ENCODE measurements around the gene EFCAB11.

Gene EFCAB11

DNA sequence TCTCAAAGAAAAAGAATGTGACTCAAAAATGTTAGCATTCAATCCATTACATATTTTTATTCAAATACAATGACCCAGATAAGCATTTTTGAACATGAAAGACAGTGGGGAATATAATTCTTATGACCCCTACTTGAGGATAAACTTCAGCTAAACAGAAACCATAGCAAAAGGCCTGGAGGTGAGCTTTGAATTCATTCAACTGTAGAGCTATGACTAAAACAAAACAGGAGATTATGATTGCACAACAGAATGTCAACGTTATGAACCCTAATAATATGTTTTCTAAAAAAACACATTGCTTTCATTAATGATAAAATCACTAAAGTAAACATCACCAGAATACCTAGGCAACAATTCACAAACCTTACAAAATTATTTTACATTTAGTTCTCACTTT is 27.8 kb downstream of the EFCAB11 start:
- H3K4me3 ChIP-seq (ENCODE audit: low read length): no peak overlapping the region
- H3K9me3 ChIP-seq (ENCODE audit: insufficient read depth, low read depth, low read length): no peaks in the 10 kb centered on the region
- H3K27me3 ChIP-seq (ENCODE audit: insufficient read depth, low read length): no peaks in the 10 kb centered on the region
- 93% methylated on average over 1 of the region's 1 CpG for WGBS
- no peak overlapping the region for H3K27ac ChIP-seq (ENCODE audit: low read depth, low read length)
- H3K36me3 ChIP-seq (ENCODE audit: insufficient read depth, low read length): peaks cover 18% of the 10 kb centered on the region; the same call in 1 of the 2 replicates
- no peaks in the 10 kb centered on the region for H3K4me1 ChIP-seq (ENCODE audit: insufficient read depth, low read length)
- no peak overlapping the region for H3K9ac ChIP-seq (ENCODE audit: low read depth, low read length)

DNA sequence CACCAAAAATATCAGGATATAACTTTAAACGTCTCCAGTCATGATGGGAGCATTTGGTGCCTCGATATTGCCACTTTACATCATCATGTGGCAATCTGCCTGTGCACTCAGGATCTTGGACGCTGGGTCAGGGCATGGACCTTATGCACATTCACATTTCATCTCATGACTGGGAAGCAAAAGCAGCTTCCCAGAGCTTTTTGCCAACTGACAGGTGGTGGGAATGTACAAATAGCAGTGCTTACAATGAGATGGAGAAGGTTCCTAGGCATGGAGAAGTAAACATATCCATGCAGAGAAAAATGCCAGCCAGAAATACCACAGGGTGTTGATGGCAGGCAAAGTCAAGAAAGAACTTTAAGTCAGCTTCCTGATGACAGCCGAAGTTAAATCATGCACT is 30.3 kb downstream of the EFCAB11 start:
- Histone ChIP-seq H3K27me3 (ENCODE audit: insufficient read depth, low read length) (no peaks in the 10 kb centered on the region), H3K4me3 (ENCODE audit: low read length) (no peak overlapping the region), H3K9ac (ENCODE audit: low read depth, low read length) (no peak overlapping the region), H3K36me3 (ENCODE audit: insufficient read depth, low read length) (peaks cover 6% of the 10 kb centered on the region; the same call in 1 of the 2 replicates), H3K27ac (ENCODE audit: low read depth, low read length) (no peak overlapping the region), H3K4me1 (ENCODE audit: insufficient read depth, low read length) (no peaks in the 10 kb centered on the region), H3K9me3 (ENCODE audit: insufficient read depth, low read depth, low read length) (no peaks in the 10 kb centered on the region)
- 94% methylated on average over 4 of the region's 4 CpGs for WGBS

DNA sequence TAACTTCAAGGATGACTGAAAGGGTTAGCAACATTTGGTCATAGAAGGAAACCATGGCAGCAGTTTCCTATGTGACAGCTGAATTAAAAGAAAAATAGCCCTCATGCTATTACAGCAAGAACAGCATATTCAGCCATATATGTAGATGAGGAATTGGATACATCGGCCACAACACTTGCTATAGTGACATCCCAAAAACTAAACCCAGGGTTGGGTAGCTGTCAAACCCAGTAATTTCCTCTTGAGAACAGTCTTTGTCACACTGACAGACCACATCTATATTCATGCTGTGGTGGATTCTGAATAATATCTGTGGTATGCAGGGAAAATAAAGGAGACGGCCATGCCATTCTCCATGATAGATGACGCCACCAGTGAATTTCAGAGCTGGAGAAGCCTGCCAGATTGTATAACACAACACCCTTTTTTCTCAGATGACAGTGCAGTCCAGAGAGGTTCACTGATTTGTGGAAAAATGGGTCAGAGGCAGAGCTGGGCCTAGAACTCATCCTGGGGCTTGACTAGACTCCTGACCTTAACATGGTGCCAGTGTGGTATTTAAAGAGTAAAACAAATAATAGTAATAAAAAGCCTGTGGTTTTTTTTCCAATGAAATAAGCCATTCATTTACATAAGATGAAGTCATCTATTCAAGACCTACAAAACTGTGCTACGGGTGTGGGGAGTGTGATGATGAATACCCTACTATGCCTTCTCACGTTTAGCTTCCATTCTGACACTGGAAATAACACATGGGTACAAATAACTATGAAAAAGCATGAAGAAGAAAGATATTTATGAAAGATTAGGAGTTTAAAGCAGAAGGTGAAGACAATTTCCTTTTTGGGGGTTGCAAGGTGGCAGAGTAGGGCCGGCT is 32.3 kb downstream of the EFCAB11 start:
- Histone ChIP-seq H3K4me3 (ENCODE audit: low read length) (no peak overlapping the region), H3K36me3 (ENCODE audit: insufficient read depth, low read length) (peaks cover 6% of the 10 kb centered on the region; the same call in 1 of the 2 replicates), H3K27me3 (ENCODE audit: insufficient read depth, low read length) (no peaks in the 10 kb centered on the region), H3K27ac (ENCODE audit: low read depth, low read length) (no peak overlapping the region), H3K9ac (ENCODE audit: low read depth, low read length) (no peak overlapping the region), H3K4me1 (ENCODE audit: insufficient read depth, low read length) (no peaks in the 10 kb centered on the region), H3K9me3 (ENCODE audit: insufficient read depth, low read depth, low read length) (no peaks in the 10 kb centered on the region)
- WGBS: 98% methylated on average over 5 of the region's 6 CpGs

DNA sequence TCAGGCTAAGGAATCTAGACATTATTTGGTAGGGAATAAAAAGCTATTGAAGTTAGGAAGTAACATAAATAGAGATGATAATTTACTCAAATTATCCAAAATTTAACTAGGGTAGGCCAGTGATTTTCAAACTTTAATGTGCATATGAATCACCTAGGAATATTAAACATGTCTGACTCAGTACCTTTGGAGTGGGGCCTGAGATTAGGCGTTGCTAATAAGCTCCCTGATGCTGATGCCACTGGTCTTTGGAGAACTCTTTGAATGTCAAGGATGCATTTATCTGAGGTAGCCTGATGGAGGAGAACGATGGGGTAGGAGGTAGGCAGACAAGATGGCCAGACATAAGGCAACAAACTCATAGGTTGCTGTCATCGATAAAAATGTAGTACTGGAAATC is 33.2 kb downstream of the EFCAB11 start:
- Histone ChIP-seq H3K27me3 (ENCODE audit: insufficient read depth, low read length) (no peaks in the 10 kb centered on the region), H3K36me3 (ENCODE audit: insufficient read depth, low read length) (peaks cover 6% of the 10 kb centered on the region; the same call in 1 of the 2 replicates), H3K27ac (ENCODE audit: low read depth, low read length) (no peak overlapping the region), H3K9ac (ENCODE audit: low read depth, low read length) (no peak overlapping the region), H3K9me3 (ENCODE audit: insufficient read depth, low read depth, low read length) (no peaks in the 10 kb centered on the region), H3K4me1 (ENCODE audit: insufficient read depth, low read length) (no peaks in the 10 kb centered on the region), H3K4me3 (ENCODE audit: low read length) (no peak overlapping the region)
- WGBS: 89% methylated on average over 3 of the region's 3 CpGs

DNA sequence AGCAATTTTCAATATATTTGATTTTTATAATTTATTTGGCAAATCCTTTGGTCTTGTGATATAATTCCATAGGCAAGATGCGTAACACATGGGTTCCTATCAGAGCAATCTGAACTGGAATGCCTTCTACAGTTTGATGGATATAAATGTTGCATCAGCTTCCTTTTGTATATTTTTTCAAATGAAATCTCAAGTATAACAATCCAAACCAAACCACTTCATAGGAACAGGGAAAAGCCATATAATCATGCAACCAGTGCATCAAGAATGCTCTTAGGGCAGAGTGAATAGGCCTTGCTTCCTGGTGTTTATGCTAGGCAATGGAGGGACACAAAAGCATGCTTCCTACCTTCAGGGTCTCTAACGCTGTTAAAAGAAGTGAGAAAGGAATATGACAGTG is 34.5 kb downstream of the EFCAB11 start:
- H3K36me3 ChIP-seq (ENCODE audit: insufficient read depth, low read length): peaks cover 6% of the 10 kb centered on the region; the same call in 1 of the 2 replicates
- no peak overlapping the region for H3K4me3 ChIP-seq (ENCODE audit: low read length)
- 96% methylated on average over 2 of the region's 2 CpGs for WGBS
- H3K9ac ChIP-seq (ENCODE audit: low read depth, low read length): no peak overlapping the region
- no peaks in the 10 kb centered on the region for H3K9me3 ChIP-seq (ENCODE audit: insufficient read depth, low read depth, low read length)
- H3K27ac ChIP-seq (ENCODE audit: low read depth, low read length): no peak overlapping the region
- H3K4me1 ChIP-seq (ENCODE audit: insufficient read depth, low read length): no peaks in the 10 kb centered on the region
- no peaks in the 10 kb centered on the region for H3K27me3 ChIP-seq (ENCODE audit: insufficient read depth, low read length)

DNA sequence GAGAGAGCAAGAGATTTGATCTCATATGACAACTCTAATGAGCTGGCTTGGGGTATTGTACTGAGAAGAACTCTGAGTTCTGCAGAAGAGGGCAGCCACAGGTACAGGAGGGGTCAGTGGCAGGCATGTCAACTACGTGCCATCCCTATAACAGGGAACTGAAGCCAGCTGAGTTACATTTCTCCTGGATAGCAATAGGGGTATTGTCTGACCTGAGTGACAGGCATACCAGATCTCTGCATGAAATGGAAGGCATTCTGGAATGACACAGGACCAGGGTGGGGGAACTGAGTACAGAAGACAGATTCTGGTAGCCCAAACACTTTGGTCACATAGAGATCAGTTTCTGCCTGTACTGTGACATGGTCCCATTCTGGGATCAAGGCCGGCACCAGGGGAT is 35.8 kb downstream of the EFCAB11 start:
- no peak overlapping the region for H3K4me3 ChIP-seq (ENCODE audit: low read length)
- H3K36me3 ChIP-seq (ENCODE audit: insufficient read depth, low read length): no peaks in the 10 kb centered on the region
- WGBS: 88% methylated on average over 2 of the region's 2 CpGs
- no peaks in the 10 kb centered on the region for H3K9me3 ChIP-seq (ENCODE audit: insufficient read depth, low read depth, low read length)
- H3K27ac ChIP-seq (ENCODE audit: low read depth, low read length): no peak overlapping the region
- no peak overlapping the region for H3K9ac ChIP-seq (ENCODE audit: low read depth, low read length)
- no peaks in the 10 kb centered on the region for H3K4me1 ChIP-seq (ENCODE audit: insufficient read depth, low read length)
- no peaks in the 10 kb centered on the region for H3K27me3 ChIP-seq (ENCODE audit: insufficient read depth, low read length)

DNA sequence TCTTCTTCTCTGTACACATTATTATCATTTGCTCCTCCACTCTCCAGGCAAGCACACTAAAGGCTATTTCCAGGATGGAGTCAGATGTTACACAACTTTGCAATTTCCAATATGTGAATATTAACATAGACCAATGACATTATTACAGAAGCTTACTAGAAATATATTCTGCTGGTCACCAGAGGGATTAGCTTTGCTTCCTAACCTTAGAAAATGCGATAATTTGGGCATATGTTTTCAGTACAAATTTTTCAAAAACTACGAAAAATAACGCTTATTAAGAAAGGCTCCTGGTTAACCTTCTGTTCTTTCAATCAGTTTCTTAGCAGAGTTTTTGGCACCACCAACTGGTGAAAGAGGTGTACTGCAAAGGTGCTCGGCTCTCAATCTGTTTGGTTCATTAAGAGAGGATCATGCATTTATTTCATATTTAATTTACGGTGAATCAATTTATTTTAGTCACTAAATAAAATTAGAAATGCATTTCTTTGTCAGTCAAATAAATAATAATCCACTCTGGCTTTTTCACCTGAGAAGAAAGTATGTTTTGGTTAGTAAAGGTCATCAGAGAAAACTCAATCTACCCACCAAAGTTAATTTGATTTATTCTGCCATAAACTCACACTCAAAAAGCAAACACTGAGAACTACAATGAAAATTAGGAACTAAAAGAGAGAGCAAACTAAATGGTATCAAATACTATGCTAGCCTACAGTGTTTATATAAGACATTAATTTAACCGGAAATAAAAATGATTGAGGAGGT is 39.2 kb downstream of the EFCAB11 start:
- no peaks in the 10 kb centered on the region for H3K9me3 ChIP-seq (ENCODE audit: insufficient read depth, low read depth, low read length)
- no peak overlapping the region for H3K9ac ChIP-seq (ENCODE audit: low read depth, low read length)
- H3K27ac ChIP-seq (ENCODE audit: low read depth, low read length): no peak overlapping the region

DNA sequence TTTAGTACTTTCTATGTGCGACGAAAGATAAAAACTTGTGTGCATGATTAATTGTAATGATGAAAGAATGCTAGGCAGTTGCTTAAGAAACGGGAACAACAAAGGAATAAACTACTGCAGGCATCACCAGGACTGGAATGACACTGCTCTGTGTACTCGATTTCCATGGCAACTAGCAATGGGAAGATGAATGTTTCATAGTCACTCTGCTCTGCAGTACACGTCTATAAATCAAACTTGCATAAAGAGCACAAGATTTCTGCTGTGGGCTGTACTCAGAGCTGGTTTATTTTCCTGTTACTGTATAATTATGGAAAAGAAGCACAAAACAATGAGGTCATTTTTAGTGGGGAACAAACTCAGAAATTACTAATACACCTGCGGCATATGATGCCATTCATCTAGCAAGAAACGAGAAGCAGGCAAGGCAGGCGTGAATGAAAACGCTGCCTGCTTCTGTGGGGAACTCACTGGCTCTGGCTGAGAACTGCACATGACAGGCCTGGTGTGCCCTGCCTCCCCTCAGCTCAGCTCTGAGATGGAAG is 41.8 kb downstream of the EFCAB11 start:
- WGBS: 81% methylated on average over 9 of the region's 9 CpGs
- H3K36me3 ChIP-seq (ENCODE audit: insufficient read depth, low read length): no peaks in the 10 kb centered on the region
- H3K9ac ChIP-seq (ENCODE audit: low read depth, low read length): 0 out of 2 replicates have a peak overlapping the region, but pooled peaks have one; percentile 7
- no peak overlapping the region for H3K27ac ChIP-seq (ENCODE audit: low read depth, low read length)
- H3K27me3 ChIP-seq (ENCODE audit: insufficient read depth, low read length): no peaks in the 10 kb centered on the region
- no peak overlapping the region for H3K4me3 ChIP-seq (ENCODE audit: low read length)
- no peaks in the 10 kb centered on the region for H3K9me3 ChIP-seq (ENCODE audit: insufficient read depth, low read depth, low read length)
- peaks cover 29% of the 10 kb centered on the region for H3K4me1 ChIP-seq (ENCODE audit: insufficient read depth, low read length)

More for the DNA sequence above, 39.2 kb downstream of the EFCAB11 start:
- Histone ChIP-seq H3K27me3 (ENCODE audit: insufficient read depth, low read length) (no peaks in the 10 kb centered on the region), H3K4me3 (ENCODE audit: low read length) (no peak overlapping the region), H3K36me3 (ENCODE audit: insufficient read depth, low read length) (no peaks in the 10 kb centered on the region), H3K4me1 (ENCODE audit: insufficient read depth, low read length) (peaks cover 29% of the 10 kb centered on the region)
- WGBS: 56% methylated on average over 5 of the region's 6 CpGs

DNA sequence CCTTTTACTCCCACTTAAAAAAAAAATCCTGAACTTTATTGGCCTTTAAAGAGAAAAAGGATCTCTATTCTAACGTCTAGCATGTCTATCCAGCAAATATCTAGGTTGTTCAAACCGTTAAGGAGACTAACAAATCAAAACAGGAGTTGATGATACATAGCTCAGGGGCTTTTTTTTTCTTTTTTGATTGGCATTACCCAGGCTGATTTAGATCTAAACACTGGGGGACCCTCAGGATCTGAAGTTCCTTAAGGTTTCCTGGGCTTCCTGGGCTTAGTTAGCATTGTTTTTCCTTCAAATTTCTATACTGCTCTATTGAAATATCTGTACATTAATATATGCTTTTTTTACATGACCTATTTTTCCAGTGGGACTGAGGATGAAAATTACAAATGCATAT is 42.3 kb downstream of the EFCAB11 start:
- 71% methylated on average over 2 of the region's 2 CpGs for WGBS
- Histone ChIP-seq H3K4me3 (ENCODE audit: low read length) (no peak overlapping the region), H3K9me3 (ENCODE audit: insufficient read depth, low read depth, low read length) (no peaks in the 10 kb centered on the region), H3K36me3 (ENCODE audit: insufficient read depth, low read length) (no peaks in the 10 kb centered on the region), H3K4me1 (ENCODE audit: insufficient read depth, low read length) (peaks cover 29% of the 10 kb centered on the region), H3K27ac (ENCODE audit: low read depth, low read length) (peak overlapping the region; percentile 69; the same call in 1 of the 2 replicates), H3K9ac (ENCODE audit: low read depth, low read length) (no peak overlapping the region), H3K27me3 (ENCODE audit: insufficient read depth, low read length) (no peaks in the 10 kb centered on the region)

DNA sequence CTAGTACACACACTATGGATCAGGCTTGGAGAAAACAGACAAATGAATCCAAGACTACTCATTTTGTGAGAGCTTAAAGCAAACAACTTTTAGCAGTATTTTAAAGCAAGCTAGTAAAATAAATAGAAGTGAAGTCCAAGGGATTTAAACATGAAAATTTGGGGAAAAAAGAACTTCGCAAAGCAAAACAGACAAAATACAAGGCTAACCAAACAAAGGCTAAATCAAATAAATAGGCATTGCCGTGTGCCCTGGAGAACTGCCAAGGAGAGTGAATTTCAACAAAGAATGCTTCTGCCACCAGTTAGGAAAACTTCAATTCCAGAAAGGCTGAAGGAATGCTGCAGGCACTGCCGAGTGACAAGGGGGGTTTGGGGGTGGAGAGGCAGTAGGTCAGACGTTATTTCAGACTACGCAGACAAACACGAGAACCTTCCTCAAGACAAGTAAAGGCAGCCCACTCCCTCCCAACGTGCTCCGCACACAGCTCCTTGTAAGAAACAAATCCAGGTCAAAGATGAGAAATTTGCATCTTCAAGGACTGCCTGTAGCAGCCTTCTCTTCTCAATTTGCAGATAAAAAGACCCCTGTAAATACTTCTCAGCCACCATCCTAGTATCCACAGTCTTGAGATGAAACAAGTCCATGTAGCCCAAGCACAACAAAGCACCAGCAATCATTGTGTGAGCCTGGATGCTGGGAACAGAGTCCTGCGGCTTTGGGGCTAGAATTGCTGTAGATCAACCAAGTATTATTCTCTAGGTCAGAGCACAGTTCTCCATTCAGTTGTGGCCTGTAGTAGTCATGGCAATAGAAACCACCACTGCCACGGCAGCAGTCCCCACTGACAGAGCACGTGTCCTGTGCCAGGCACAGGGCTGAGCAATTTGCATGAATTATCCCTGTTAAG is 43.3 kb downstream of the EFCAB11 start:
- Histone ChIP-seq H3K4me1 (ENCODE audit: insufficient read depth, low read length) (peaks cover 29% of the 10 kb centered on the region), H3K36me3 (ENCODE audit: insufficient read depth, low read length) (no peaks in the 10 kb centered on the region), H3K9ac (ENCODE audit: low read depth, low read length) (peak overlapping the region; percentile 4; the same call in 1 of the 2 replicates), H3K4me3 (ENCODE audit: low read length) (no peak overlapping the region), H3K9me3 (ENCODE audit: insufficient read depth, low read depth, low read length) (no peaks in the 10 kb centered on the region), H3K27me3 (ENCODE audit: insufficient read depth, low read length) (no peaks in the 10 kb centered on the region), H3K27ac (ENCODE audit: low read depth, low read length) (peak overlapping the region; percentile 69; the same call in 1 of the 2 replicates)
- 13% methylated on average over 11 of the region's 11 CpGs for WGBS
